Fibroblast of pulmonary artery (primary cell): ENCODE measurements around the gene MBD2.
A peak's percentile ranks its signal among the peaks of the same experiment; 100 is the strongest.
"Not testable (repeated sequence)": the region's sequence is repeated elsewhere in the genome, so short reads cannot be mapped to it uniquely, and the experiment has no call there.

Experiments
- DNase-seq: peaks from one replicate; pipeline ENCODE4 v3.0.0-alpha.2; 2010; ENCODE audit warnings: low read depth
- H3K4me3 ChIP-seq: replicated peaks from 2 replicates; pipeline ENCODE4 v1.5.1; 2011; ENCODE audit warnings: low read depth, mild to moderate bottlenecking, control low read depth, low read length, moderate library complexity
- TF ChIP-seq, protein P1 (sequence below): IDR thresholded peaks from 2 replicates; pipeline ENCODE4 v1.5.1; 2011; ENCODE audit warnings: mild to moderate bottlenecking, control low read depth, low read length, inconsistent platforms; ENCODE audit errors: missing control alignments

MBD2 gene

DNA sequence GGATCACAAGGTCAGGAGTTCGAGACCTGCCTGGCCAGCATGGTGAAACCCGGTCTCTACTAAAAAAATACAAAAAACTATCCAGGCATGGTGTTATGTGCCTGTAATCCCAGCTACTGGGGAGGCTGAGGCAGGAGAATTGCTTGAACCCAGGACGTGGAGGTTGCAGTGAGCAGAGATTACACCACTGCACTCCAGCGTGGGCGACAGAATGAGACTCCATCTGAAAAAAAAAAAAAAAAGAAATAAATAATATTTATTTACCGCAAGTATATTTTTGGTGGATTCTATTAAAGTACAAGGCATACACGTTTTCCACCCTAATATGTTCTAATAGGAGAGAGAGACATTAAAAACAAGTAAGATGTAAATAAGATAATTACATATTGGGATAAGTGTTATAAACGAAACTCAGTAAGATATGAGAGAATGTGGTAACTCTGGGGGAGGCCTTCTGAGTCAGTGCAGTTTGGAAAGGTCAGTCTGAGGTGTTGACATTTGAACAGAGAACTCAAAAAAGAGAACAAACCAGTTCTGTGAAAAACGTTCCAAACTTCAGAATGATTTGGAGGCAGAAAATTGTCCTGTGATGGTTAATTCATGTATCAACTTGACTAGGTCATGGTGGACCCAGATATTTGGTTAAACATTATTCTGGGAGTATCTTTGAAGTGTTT, 36.1 kb upstream of the MBD2 start:
- TF ChIP-seq, protein P1, sequence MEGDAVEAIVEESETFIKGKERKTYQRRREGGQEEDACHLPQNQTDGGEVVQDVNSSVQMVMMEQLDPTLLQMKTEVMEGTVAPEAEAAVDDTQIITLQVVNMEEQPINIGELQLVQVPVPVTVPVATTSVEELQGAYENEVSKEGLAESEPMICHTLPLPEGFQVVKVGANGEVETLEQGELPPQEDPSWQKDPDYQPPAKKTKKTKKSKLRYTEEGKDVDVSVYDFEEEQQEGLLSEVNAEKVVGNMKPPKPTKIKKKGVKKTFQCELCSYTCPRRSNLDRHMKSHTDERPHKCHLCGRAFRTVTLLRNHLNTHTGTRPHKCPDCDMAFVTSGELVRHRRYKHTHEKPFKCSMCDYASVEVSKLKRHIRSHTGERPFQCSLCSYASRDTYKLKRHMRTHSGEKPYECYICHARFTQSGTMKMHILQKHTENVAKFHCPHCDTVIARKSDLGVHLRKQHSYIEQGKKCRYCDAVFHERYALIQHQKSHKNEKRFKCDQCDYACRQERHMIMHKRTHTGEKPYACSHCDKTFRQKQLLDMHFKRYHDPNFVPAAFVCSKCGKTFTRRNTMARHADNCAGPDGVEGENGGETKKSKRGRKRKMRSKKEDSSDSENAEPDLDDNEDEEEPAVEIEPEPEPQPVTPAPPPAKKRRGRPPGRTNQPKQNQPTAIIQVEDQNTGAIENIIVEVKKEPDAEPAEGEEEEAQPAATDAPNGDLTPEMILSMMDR, result no peak
- DNase-seq, result peak; percentile 60
- no peak overlapping the region for H3K4me3 ChIP-seq

DNA sequence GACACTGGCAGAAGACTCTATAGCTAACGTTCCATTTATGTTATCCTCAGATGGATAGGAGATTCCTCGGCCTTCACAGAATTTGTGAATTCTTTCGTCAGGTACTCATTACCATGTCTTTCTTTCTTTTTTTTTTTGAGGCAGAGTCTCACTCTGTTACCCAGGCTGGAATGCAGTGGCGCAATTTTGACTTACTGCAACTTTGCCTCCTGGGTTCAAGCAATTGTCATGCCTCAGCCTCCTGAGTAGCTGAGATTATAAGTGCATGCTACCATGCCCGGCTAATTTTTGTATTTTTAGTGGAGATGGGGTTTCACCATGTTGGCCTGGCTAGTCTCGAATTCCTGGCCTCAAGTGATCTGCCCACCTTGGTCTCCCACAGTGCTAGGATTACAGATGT, 33.3 kb upstream of the MBD2 start:
- H3K4me3 ChIP-seq, DNase-seq: not testable (repeated sequence)

DNA sequence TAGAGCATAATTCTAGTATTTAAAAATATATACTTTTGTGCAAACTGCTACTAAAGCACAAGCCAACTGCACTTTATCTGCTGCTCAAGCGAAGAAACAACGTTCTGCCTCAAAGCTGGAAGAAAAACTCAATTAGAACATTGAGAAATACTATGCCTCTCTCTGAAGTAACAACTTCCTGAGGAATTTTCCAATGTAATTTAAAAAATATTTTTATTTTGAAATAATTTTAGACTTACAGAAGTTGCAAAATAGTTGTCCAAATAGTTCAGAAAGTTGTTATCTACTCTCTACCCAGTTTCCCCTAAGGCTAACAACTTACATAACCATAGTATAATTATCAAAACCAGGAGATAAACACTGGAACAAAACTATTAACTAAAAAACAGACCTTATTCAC, 32.5 kb upstream of the MBD2 start:
- H3K4me3 ChIP-seq, result no peak overlapping the region
- TF ChIP-seq, protein P1, result no peak
- DNase-seq, result peak; percentile 70

DNA sequence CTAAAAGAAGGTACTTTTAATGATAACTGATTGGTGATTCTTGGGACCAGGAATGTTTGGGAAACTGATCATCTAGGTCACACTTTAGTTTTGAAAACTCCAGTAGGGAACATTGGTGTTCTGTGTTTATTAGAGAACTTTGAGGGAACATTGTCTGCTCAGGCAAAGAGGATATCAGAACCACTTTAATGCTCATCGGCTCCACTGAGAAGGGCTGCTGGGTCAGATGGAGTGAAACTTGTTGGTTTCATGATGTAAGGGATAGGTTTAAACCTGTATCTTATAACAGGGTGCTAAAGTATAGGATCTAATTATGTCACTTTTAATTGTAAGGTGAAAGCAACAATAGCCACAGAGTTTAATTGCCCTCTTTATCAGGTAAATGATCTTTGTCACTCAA, 30.7 kb upstream of the MBD2 start:
- TF ChIP-seq, protein P1, result no peak
- no peak overlapping the region for H3K4me3 ChIP-seq
- DNase-seq, result no peak

DNA sequence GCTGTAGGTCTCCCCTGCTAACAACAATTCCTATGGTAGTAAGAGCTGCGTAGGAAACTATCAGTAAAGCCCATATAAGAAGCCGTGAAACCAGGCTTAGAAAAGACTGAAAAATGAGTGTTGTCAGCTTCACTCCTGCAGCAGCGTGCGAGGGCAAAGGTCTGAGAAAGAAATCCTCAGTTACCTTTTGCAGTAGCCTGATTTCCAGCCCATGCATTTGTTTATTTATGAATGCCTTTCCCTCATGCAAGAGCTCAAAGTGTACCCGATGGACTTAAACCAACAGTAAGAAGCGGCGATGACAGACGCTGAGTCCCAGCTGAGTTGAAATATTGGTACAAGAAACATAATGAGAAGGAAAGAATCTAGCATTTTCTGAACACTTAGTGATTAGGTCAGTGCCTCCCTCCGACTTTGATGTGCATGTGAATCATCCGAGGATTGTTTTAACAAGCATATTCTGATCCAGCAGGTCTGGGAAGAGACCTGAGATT, 29.8 kb upstream of the MBD2 start:
- H3K4me3 ChIP-seq, result peak overlapping the region; percentile 24
- DNase-seq, result peak; percentile 41
- TF ChIP-seq, protein P1, result no peak

DNA sequence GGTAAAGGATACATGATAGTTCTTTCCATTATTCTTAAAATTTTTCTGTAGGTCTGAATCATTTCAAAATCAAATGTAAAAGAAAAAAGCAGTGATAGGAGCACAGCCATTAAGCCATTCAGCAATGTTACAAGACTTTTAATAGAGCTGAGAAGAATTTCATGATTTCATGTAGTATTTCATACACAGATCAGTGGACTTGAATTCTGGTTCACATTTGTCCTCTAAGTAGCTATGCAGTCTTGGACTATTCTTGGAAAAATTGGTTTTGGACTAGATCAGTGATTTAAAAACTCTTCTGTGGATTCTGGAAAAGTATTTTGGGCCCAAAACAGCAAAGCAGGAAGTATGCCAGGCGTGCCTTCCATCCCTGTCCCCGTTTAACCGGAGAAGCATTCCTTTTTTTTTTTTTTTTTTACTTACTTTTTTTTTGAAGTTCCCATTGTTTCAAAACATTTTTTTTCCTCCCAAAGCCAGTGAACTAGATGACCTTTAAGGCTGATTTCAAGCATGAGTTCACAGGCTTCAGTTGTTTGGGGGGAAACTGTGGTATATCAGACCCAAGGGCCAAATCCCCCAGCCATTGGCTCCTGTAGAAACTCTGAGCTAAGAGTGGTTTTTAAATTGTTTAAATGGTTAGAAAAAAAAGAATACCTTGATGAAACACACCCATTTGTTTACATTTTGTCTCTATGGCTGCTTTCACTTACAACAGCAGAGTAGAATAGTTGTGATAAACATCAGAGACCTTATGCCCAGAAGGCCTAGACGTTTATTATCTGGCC, 27.3 kb upstream of the MBD2 start:
- DNase-seq, result no peak
- TF ChIP-seq, protein P1, result no peak
- no peak overlapping the region for H3K4me3 ChIP-seq

DNA sequence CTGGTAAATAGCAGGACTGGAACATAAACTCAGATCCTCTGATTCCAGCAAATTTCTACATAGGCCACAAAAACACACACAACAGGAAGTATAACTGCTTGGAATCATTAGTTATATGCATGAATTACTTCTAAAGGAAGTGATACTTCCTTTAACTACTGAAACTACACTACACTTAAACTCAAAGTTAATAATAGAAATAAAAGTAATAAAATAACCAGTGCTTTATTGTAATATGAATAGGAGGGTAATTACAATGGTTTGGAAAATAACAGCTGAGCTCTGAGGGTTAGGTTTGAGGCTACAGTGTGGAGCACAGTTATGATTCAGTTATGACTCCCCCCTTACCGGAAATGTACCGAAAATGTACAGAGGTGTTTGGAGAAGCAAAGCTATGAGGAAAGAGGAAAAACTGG, 26.4 kb upstream of the MBD2 start:
- no peak for DNase-seq
- no peak overlapping the region for H3K4me3 ChIP-seq
- TF ChIP-seq, protein P1, result no peak
